Natural killer cell (primary cell): ENCODE measurements around the gene PJVK. TPM values are rescaled to one million over a fixed set of nuclear protein-coding genes. Genes with fewer than 3 reads are reported as not detected.

Source experiments
- ATAC-seq, 3 donors: fragments of 150-1000 bp in 2 of 3; fragments of 200-7000 bp in 1 of 3; cut with Tn5 transposase; 1 replicate in 1 of 3; 2 replicates in 2 of 3; pipeline ENCODE4 v1.10.0; 2021; ENCODE audit warnings: mild to moderate bottlenecking in 2 of 3, moderate library complexity in 2 of 3
- DNase-seq, 2 donors: peaks; one replicate each; pipeline versions ENCODE4 v3.0.0 to v3.0.0-alpha.2; 2013 to 2021; ENCODE audit warnings: mixed read lengths in 1 of 2
- H3K27ac ChIP-seq: one replicate; pipeline ENCODE4 v1.5.1; 2013; ENCODE audit warnings: mild to moderate bottlenecking, low read length
- H3K27me3 ChIP-seq: one replicate; pipeline ENCODE4 v1.6.1; 2013; ENCODE audit warnings: low read length; ENCODE audit not compliant: control insufficient read depth, insufficient read depth
- H3K36me3 ChIP-seq: one replicate; pipeline ENCODE4 v1.6.1; 2013; ENCODE audit warnings: low read length; ENCODE audit not compliant: control insufficient read depth, insufficient read depth
- H3K4me1 ChIP-seq: one replicate; pipeline ENCODE4 v1.6.1; 2013; ENCODE audit warnings: low read length; ENCODE audit not compliant: control insufficient read depth, insufficient read depth
- H3K4me3 ChIP-seq: one replicate; pipeline ENCODE4 v1.5.1; 2013; ENCODE audit warnings: low read length
- H3K9me3 ChIP-seq: one replicate; pipeline ENCODE4 v1.6.1; 2013; ENCODE audit warnings: low read length; ENCODE audit not compliant: control insufficient read depth, insufficient read depth
- H3K27ac Mint-ChIP-seq, 2 donors: one replicate each; pipeline ENCODE4 v1.8.0; 2022; ENCODE audit warnings: mild to moderate bottlenecking in 2 of 2, mixed read lengths in 2 of 2, moderate library complexity in 1 of 2
- H3K27me3 Mint-ChIP-seq, 2 donors: one replicate each; pipeline ENCODE4 v1.8.0; 2022; ENCODE audit warnings: low read depth in 2 of 2, mixed read lengths in 2 of 2
- H3K36me3 Mint-ChIP-seq: one replicate; pipeline ENCODE4 v1.8.0; 2022; ENCODE audit warnings: mixed read lengths
- H3K4me1 Mint-ChIP-seq, 2 donors: one replicate each; pipeline ENCODE4 v1.8.0; 2022; ENCODE audit warnings: mixed read lengths in 2 of 2
- H3K4me3 Mint-ChIP-seq: one replicate; pipeline ENCODE4 v1.8.0; 2022; ENCODE audit warnings: mild to moderate bottlenecking, moderate library complexity, mixed read lengths
- H3K9me3 Mint-ChIP-seq, 2 donors: one replicate each; pipeline ENCODE4 v1.8.0; 2022; ENCODE audit warnings: mixed read lengths in 2 of 2
- WGBS: methylation state at CpG from one replicate; pipeline ENCODE4 v1.1.7; 2013; ENCODE audit warnings: missing lambda C conversion rate; ENCODE audit not compliant: insufficient coverage; 5-methylcytosine and 5-hydroxymethylcytosine counted together
- intact Hi-C: fragments of 100-400 bp; cut with micrococcal nuclease; formaldehyde crosslinking; loops from one replicate; pipeline ENCODE4 v1.14.2; 2022
- total RNA-seq, 4 donors: library from RNA; stranded (reverse); fragments of 120-200 nt in 1 of 4; gene quantifications; one replicate each; pipeline versions ENCODE4 v1.2.3 to v1.2.4, GENCODE V29; 2013 to 2022
- TF ChIP-seq, protein P1 (sequence below): fragments of 200-600 bp; IDR thresholded peaks from one replicate; pipeline ENCODE4 v1.8.0; 2022; ENCODE audit warnings: antibody characterized with exemption

Gene PJVK, protein sequence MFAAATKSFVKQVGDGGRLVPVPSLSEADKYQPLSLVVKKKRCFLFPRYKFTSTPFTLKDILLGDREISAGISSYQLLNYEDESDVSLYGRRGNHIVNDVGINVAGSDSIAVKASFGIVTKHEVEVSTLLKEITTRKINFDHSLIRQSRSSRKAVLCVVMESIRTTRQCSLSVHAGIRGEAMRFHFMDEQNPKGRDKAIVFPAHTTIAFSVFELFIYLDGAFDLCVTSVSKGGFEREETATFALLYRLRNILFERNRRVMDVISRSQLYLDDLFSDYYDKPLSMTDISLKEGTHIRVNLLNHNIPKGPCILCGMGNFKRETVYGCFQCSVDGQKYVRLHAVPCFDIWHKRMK
- total RNA-seq, result 1 to 10 TPM; 1.3 to 2.7 (median 2.5) TPM
- total RNA-seq (2013), result 3.1 TPM

DNA sequence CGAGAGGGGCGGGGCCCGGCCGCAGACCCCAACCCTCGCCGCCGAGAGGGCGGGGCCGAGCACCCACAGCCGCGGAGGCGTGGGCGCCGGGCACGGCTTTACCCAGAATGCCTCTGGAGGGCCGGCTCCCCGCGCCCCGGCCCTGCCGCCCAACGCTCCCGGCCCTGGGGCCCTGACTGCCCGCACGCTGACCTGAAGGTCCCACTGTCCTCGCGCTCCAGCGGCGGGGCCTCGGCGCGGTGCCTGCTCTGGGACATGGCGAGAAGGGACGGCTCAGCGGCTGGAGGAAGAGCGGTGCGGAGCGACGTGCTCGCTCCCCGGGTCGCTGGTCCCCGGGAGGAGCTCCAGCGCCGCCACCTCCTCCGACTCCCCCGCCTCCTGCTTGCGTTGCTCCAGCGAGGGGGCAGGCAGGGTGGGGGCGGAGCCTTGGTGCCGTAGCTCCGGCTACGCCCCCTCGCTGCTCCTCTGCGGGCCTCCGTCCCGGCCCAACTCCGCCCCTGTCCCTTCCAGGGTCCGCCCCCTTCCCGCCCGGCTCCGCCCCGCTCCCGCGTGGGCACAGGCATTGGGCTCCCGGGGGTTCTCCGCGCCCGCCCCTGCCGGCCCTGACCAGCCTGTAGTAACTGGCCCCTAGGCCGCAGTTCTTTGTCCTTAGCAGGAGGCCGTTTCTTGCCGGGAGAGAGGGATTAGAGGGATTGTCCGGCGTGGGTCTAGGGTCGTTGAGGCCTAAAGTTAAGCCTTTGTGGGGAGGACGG lies at the start of gene PJVK, which contains the start of gene PRKRA:
Gene PJVK (plus strand): TSS at position 605 of the 752 bp plus-strand sequence. CDS start 2,032 bp downstream, outside the sequence.
Gene PRKRA (minus strand): TSS at position 402 of the 752 bp plus-strand sequence. CDS start 145 bp downstream, at position 257.
- Histone ChIP-seq H3K9me3 (no peaks in the 10 kb centered on the region), H3K4me1 (peaks cover 13% of the 10 kb centered on the region), H3K36me3 (peaks cover 14% of the 10 kb centered on the region), H3K27ac (peak within 1 kb of the TSS; percentile 83), H3K4me3 (peak within 1 kb of the TSS; percentile 94), H3K27me3 (no peaks in the 10 kb centered on the region)
- DNase-seq, result peak; percentile 94 to 98
- Mint-ChIP-seq H3K27ac (peak within 1 kb of the TSS; percentile 17 to 92), H3K36me3 (no peaks in the 10 kb centered on the region), H3K9me3 (no peaks in the 10 kb centered on the region), H3K4me1 (peaks cover 34 to 37% of the 10 kb centered on the region in 2 donors), H3K4me3 (peak within 1 kb of the TSS; percentile 88), H3K27me3 (peaks cover 5 to 13% of the 10 kb centered on the region in 2 donors)
- peak; percentile 94 to 99 (median 95) for ATAC-seq
- intact Hi-C loops, result loop anchor here (1.0 kb wide), 2 partner anchors 27 to 72 kb away; partner anchors contain the start of gene FKBP7
- WGBS, result under 1% methylated on average over 76 of the region's 76 CpGs
- TF ChIP-seq, protein P1, sequence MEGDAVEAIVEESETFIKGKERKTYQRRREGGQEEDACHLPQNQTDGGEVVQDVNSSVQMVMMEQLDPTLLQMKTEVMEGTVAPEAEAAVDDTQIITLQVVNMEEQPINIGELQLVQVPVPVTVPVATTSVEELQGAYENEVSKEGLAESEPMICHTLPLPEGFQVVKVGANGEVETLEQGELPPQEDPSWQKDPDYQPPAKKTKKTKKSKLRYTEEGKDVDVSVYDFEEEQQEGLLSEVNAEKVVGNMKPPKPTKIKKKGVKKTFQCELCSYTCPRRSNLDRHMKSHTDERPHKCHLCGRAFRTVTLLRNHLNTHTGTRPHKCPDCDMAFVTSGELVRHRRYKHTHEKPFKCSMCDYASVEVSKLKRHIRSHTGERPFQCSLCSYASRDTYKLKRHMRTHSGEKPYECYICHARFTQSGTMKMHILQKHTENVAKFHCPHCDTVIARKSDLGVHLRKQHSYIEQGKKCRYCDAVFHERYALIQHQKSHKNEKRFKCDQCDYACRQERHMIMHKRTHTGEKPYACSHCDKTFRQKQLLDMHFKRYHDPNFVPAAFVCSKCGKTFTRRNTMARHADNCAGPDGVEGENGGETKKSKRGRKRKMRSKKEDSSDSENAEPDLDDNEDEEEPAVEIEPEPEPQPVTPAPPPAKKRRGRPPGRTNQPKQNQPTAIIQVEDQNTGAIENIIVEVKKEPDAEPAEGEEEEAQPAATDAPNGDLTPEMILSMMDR, result no peak

DNA sequence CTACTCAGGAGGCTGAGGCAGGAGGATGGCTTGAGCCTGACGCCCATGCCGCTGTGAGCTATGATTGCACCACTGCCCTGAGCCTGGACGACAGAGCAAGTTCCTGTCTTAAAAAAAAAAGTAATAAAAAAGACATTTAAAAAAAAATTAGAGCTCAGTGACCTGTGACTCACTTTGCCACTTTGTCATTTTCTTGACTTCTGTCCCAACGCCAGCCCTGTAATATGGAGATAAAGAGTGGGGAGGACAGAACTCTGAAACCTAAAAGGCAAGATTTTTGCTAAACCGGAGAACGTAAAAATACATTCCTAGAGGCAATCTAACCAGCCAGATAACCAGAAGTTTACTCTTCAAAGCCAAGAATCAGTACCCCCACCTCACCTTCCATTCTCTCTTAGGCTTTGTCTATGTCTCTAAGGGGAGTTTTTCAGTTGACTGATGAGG lies 49.2 kb upstream of the PJVK start:
- Mint-ChIP-seq H3K4me1 (no peaks in the 10 kb centered on the region), H3K27me3 (peaks cover 4 to 14% of the 10 kb centered on the region in 2 donors), H3K9me3 (no peaks in the 10 kb centered on the region), H3K36me3 (no peaks in the 10 kb centered on the region), H3K27ac (no peak overlapping the region), H3K4me3 (no peak overlapping the region)
- TF ChIP-seq, protein P1, result no peak
- WGBS, result 91% methylated on average over 5 of the region's 6 CpGs
- H3K9me3 ChIP-seq, result no peaks in the 10 kb centered on the region
- intact Hi-C loops, result no loop called here
- ATAC-seq, result no peak
- H3K4me1 ChIP-seq, result no peaks in the 10 kb centered on the region
- no peaks in the 10 kb centered on the region for H3K27me3 ChIP-seq
- no peak overlapping the region for H3K27ac ChIP-seq
- DNase-seq, result no peak
- no peaks in the 10 kb centered on the region for H3K36me3 ChIP-seq
- H3K4me3 ChIP-seq, result no peak overlapping the region

DNA sequence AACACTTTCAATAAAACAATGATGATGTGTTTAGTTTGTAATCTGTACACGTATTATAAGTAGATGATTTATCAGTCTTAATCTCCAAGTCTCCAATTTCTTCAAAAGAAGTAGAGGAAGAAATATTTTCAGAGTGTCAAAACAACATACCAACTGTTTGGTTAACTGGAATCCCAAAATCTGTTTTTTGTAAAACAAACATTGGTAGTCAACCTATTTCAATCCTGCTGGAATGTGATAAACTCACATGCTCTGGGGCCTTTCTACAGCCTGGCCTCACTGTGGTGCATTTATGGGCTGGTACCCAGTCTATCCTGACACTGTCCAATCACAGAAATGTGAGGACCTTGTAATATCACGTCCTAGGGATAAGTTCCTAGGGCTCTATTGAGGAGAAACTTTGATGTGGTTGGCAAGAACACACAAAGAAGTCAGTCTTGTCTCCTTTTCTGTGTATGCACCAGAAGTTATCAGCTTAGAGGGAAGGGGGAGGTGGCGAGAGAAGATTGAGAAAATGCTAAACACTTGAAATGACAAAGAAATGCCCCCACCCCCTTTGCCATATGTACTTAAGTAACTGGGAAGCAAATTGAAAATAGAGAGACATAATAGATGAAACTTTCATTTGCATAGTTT lies 47.4 kb upstream of the PJVK start:
- H3K4me3 Mint-ChIP-seq, result no peak overlapping the region
- H3K27ac Mint-ChIP-seq, result no peak overlapping the region
- WGBS, result 41% methylated on average over 1 of the region's 3 CpGs
- TF ChIP-seq, protein P1, result no peak
- no peak overlapping the region for H3K27ac ChIP-seq
- H3K9me3 Mint-ChIP-seq, result no peaks in the 10 kb centered on the region
- DNase-seq, result no peak
- no peaks in the 10 kb centered on the region for H3K9me3 ChIP-seq
- intact Hi-C loops, result no loop called here
- H3K27me3 ChIP-seq, result no peaks in the 10 kb centered on the region
- H3K36me3 Mint-ChIP-seq, result no peaks in the 10 kb centered on the region
- H3K4me3 ChIP-seq, result no peak overlapping the region
- no peaks in the 10 kb centered on the region for H3K4me1 ChIP-seq
- no peak for ATAC-seq
- no peaks in the 10 kb centered on the region for H3K4me1 Mint-ChIP-seq
- peaks cover 0 to 8% of the 10 kb centered on the region in 2 donors for H3K27me3 Mint-ChIP-seq
- H3K36me3 ChIP-seq, result no peaks in the 10 kb centered on the region
